ENCODE measurements around the gene ABHD2. TPM values are rescaled to one million over a fixed set of nuclear protein-coding genes. Genes with fewer than 3 reads are reported as not detected.
"Not testable (repeated sequence)": the region's sequence is repeated elsewhere in the genome, so short reads cannot be mapped to it uniquely, and the experiment has no call there.

Gene ABHD2
- total RNA-seq, 1 donor from 2014 or later = 45.2 TPM

GRCh38 chr15:89118481-89118989 lies 30.3 kb downstream of the ABHD2 start:
- FAIRE-seq (no peak), DNase-seq (ENCODE audit: low spot score in 2 of 2) (no peak)

DNA sequence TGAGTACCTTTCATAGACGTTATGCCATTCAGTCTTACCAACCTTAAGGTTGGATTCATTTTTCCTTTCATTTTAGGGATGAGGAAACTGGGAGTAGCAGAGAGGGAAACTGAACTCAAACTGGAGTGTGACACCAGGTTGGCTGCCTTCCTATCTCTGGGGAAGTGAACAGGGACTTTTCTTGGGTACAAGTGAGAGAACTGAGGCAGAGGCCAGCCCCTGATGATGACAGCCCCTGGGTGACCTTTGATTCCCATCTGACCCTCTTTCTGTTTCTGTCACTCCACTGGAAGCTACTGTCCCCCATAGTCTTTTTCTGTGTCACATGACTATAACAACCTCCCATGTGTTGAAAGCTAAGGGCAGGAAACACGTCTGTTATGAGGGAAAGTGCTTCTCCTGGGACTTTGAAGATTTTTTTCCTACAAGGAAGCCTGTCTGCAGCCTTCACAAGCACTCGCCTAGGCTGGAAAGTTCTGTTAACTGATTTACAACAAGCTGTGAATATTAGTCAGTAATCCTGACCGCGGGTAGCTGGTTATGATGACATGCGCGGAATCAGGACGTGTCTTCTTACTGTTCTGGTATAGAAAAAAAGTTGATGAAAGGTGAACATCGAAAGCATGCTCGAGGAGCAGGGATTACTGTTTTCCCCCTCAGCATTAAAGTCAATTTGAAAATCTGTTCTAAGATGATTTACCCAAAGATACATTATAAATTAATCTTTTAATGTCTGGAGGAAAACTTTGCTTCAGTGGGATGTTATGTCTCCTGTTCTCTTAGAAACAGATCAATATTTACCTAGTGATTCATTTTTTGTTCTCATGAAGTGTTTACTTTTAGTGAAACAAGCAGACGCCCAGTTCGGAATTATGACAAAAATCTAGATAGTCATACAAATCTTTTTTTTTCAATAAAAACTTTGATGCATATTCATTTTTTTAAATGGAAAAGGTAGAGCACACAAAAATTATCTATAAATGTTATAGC lies 31.5 kb downstream of the ABHD2 start:
- no peak for FAIRE-seq

DNA sequence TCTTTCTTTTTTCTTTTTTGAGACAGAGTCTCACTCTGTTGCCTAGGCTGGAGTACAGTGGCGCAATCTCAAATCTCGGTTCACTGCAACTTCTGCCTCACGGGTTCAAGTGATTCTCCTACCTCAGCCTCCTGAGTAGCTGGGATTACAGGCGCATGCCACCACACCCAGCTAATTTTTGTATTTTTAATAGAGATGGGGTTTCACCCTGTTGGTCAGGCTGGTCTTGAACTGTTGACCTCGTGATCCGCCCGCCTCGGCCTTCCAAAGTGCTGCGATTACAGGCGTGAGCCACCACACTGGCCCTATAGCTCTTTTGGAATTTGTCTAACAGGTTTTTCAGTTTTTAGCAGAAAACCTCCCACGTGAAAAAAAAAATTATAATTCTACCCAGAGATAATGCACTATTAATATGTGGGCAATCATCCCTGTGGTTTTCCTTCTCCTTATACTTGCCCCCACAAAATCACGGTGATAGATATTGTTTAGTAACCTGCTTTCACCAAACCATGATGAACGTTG lies 32.3 kb downstream of the ABHD2 start:
- not testable (repeated sequence) for DNase-seq (ENCODE audit: low spot score in 2 of 2); FAIRE-seq

More for the DNA sequence above, 31.5 kb downstream of the ABHD2 start:
- no peak for DNase-seq (ENCODE audit: low spot score in 2 of 2)

DNA sequence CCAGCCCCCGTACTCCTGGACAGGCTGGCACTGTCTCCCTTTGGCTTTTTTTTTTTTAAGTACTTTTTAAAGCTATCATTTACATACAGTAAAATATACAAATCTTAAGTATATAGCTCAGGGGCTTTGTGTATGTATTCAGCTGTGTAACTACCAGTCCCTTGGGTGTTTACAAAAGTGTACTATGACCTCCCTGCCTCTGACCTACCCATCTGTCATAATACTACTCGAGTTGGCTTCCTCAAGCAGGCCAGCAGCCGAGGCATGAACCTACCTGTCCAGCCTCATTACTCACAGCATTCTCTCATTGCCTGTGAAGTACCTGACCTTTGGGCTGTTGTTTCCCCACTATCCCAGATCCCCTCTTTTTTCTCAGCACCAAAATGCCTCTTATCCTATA lies 33.2 kb downstream of the ABHD2 start:
- FAIRE-seq (no peak), DNase-seq (ENCODE audit: low spot score in 2 of 2) (no peak)

DNA sequence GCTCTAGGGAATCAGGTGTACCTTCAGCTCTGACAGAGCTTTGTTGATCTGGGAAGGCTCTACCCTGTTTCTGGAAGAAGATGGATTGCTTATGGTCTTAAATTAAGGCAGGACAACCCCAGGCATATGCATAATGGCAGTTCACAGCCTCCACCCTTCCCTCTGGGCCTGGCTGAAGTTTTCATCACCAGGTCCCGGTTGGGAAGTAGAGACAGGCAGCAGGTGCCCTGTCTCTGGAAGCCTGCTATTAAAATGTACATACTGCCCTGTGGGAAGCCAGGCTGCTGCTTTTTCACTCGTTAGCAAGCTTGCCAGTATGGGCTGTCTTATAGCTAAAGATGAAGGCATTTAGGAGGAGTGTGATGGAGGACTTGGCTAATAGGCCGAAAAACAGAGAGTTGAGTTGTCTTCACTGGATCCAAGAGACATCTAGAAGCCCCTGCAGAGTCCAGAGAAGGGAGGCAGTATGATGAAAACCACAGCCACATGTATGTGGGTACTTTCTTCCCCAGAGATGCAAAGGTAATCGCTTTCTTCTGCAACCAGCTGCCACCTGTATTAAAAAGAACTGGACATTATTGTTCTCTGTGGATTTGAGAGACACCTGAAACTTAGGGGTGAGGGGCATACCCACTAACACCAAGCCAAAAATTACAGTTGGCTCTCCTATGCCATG lies 34.4 kb downstream of the ABHD2 start:
- no peak for FAIRE-seq

GRCh38 chr15:89123181-89123525 lies 34.9 kb downstream of the ABHD2 start:
- FAIRE-seq = no peak
- DNase-seq (ENCODE audit: low spot score in 2 of 2) = no peak

More for the DNA sequence above, 34.4 kb downstream of the ABHD2 start:
- DNase-seq (ENCODE audit: low spot score in 2 of 2) = no peak

- no peak for DNase-seq (ENCODE audit: low spot score in 2 of 2)
- FAIRE-seq = no peak
Measured at GRCh38 chr15:89125088-89125826, 37.0 kb downstream of the ABHD2 start.

DNA sequence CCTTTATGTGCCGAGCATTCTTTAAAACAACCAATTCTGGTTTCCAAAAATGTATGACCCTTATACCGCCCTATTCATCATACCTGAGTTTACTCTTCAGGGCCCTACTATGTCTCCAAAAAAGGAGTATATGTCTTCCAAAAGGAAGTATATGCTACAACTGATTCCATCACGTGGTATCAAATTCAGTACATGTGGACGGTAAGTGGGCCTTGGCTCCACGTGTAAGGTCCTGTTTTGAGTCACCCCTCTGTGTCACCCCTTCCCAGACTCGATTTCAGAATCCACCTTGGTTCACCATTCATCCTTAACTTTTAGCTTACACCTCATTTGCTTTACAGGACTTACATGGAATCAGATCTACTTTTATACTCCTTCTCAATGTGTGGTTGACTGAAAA lies 37.8 kb downstream of the ABHD2 start:
- FAIRE-seq (no peak), DNase-seq (ENCODE audit: low spot score in 2 of 2) (no peak)

GRCh38 chr15:89127054-89127702 lies 38.9 kb downstream of the ABHD2 start:
- FAIRE-seq = no peak
- no peak for DNase-seq (ENCODE audit: low spot score in 2 of 2)

DNA sequence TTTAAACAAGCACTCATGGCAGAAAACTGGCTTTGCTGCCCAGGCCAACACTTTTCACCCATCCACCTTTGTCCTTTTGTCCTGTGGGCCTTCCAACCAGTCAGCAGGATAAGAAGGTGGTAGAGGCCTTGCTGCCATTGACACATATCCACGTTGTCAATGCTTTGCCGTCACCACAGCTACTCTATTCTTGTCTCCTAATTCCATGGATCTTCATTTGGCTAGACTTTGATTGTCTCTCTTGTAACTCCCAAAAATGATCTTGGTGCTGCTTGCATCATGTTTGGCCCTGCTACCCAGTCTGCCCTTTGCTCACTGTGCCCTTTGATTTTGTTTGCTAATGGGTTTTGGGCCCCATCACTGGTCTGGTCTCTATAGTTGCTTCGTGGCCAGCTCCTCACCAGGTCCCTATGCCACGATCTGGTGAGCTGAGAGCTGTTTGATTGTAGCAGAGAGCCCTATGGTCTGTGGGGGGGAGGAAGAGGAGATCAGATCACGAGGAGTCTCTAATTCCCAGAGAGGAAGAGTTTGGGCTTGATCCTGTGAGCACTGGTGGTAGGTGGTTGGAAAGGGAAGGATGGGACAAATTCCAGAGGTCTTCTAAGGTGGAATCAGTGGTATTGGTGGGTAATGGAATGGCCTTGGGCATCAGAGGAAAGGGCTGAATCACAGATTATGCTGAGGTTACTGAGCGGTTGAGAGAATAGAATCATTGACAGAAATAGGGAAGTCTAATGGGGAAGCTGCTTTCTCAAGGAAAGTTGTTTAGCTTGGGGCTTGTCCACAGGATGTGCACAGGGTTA lies 40.3 kb downstream of the ABHD2 start:
- no peak for DNase-seq (ENCODE audit: low spot score in 2 of 2)
- FAIRE-seq = no peak

GRCh38 chr15:89129123-89129815 lies 41.0 kb downstream of the ABHD2 start:
- FAIRE-seq (no peak), DNase-seq (ENCODE audit: low spot score in 2 of 2) (no peak)

DNA sequence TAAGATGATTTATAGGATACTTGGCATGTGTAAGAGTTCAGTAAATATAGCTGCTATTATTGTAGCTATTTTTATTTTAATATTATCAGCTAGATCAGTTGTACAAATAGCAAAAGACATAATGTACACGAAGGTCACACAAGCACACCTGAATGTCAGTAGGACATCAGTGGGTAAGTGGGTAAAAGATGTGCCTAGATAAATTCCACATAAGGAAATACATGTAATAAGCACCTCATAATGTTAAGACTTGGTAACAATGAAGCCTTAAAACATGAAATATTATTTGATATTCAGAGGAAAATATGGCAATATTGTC lies 41.5 kb downstream of the ABHD2 start:
- FAIRE-seq = no peak

DNA sequence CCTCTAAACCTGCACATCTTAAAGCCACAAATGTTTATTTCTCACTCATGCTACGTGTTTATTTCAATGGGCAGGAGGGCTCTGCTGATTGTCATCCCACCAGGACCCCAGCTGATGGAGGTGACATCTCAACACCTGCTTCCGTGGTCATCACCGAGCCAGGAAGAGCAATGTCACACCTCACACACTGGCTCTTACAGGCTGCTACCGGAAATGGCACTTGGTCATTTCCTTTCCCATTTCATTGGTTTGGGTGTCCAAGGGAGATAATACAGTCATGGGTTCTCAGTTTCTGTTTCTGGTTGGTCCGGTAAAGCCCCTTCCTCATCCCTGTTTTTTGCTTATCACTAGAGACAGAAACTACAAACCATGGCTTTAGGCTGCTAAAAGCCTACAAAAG lies 41.9 kb downstream of the ABHD2 start:
- FAIRE-seq (no peak), DNase-seq (ENCODE audit: low spot score in 2 of 2) (no peak)

More for the DNA sequence above, 41.5 kb downstream of the ABHD2 start:
- no peak for DNase-seq (ENCODE audit: low spot score in 2 of 2)

DNA sequence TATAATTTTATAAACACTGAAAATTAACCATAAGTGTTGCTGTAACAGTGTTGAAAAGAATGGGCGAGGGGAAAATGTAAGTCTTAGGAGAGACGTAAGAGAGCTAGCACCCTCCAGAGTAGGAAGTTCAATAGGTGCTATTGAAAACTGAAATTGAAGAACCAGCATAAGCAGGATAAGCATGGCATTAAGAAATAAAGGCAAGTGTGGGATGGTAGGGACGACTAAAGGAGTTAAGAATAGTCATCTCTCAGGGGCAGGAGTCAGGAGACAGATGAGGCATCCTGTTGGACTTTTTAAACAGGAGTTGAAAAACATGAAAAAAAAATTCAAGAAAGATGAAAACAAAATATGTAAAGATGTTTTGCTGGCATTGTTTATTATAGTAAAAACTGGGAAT lies 43.5 kb downstream of the ABHD2 start:
- no peak for FAIRE-seq

DNA sequence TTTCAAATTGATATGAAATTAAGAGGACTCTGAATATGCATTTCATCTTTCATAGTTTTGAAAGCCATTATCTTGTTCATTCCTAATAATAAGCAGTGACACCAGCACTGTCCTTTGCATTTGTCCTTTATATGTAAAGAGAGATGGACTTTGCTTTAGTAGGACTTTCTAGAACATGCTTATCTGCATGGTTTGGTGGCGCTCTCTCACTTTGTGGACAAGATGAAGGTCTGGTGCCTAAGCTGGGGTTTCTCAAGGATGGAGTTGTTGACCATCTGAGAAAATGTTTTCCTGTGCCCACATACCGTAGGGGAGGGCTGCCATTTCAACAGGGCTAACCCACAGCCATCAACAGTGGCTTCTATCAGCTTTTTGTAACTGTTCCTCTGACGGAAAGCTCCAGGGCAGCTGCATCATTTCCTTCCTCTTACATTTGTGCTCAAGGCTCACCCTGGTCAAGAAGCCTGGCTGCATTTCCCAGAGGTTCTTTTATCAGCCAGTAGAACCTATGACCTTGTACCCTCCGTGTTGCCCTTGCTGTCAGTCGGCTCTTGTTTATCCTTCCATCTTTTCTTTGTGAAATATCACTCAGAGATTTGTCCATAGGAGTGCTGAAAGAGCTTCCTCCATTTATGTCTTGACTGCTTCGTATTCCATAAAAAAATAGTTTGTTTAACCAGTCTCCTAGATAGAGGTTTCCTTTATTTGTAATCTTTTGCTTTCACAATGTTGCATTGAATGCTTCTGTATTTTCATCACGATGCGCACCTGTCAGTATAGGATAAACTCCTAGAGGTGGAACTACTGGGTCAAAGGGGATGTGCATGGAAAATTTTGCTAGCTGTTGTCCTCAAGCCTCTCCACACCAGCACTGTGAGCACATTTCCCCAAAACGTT lies 44.6 kb downstream of the ABHD2 start:
- FAIRE-seq = no peak

More for the DNA sequence above, 43.5 kb downstream of the ABHD2 start:
- DNase-seq (ENCODE audit: low spot score in 2 of 2) = no peak

GRCh38 chr15:89135387-89136077 lies 47.3 kb downstream of the ABHD2 start:
- DNase-seq (ENCODE audit: low spot score in 2 of 2); FAIRE-seq: not testable (repeated sequence)

More for the DNA sequence above, 44.6 kb downstream of the ABHD2 start:
- DNase-seq (ENCODE audit: low spot score in 2 of 2) = no peak
